HG03354 (cell line): Measurements from ENCODE around the gene SNRNP70.
A peak's percentile ranks its signal among the peaks of the same experiment; 100 is the strongest.

Experiments
- ATAC-seq: cut with Tn5 transposase; IDR thresholded peaks from one replicate; pipeline ENCODE4 v1.9.1; 2021; ENCODE audit warnings: mild to moderate bottlenecking; ENCODE audit not compliant: unreplicated experiment, poor library complexity, severe bottlenecking

SNRNP70 gene

DNA sequence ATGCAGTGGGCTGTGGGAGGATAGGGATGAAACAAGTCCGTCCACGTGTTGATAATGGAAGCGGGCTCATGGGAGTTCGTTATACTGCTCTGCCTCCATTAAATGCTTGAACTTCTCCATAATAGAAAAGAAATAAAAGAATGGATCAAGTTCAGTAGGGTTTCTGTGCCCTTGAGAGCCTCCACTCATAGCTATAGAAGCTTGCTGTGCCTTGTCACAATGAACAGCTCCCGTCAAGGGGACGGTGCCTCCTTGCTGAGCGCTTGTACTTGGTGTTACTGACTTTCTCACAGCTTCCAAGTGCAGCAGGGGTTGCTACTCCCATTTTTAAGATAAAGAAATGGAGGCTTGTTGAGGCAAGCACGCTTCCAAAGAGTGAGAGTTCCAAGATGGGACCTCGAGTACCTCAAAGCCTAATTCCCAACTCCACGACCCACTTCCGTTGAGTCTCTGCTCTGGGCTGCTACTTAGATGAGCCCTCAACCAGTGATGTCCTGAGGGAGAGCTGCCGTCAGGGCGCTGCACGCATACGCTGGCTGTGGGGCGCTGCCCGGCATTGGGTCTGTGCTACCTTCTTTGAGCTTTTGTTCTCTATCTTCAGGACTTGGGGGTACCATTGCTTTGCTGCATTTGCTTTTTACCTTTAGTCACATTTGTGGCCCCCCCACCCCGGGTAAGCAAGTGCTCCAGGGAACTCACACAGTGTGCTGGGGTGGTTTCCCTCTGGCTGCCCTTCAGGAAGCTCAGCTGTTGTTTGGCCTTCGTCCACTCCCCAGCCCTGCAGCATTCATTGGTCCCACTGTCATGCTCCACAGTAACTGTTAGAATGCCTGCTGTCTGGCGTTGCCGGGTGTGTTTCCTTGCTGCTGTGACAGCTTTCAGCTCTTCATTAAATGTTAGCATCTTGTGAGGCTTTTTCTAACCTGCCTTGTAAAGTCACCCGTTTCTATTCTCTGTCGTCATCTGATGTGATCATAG, 9.5 kb downstream of the SNRNP70 start:
- no peak for ATAC-seq

DNA sequence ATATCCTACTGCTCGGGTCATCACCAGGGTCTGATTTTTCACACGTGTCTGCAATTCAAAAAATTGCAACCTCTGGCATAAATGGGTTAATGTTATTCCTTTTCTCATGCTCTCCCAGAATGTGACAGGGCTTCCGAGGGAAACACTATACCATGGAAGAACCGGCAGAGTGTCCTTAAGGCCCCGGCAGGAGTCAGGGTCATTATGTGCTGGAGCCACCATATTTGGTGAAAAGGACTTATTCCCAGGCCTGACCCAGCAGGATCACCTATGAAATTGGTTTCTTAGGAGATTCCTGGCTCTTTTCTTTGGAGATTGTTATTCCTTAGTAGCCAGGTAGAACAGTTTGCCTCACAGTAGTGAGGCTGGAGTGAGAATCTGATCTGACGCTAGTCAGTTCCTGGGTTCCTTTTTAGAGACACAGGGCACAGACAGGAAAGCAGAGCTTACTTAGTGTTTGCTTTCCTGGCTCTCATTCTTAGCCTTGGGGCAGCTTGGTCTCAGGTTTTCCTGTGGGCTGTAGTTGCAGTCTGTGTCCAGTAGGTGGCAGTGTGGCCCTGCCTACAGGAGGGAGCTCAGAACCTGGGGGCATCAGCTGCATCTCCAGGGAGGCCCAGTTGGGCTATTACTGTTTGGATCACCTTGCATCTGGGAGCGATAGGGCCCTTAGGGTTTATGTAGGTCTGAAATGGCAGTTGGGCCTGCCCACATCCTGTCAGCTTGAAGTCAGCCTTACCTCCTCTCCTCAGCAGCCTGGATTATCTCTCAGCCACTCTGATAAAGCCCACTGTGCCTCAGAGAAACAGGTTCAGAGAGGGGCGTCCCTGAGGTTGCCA, 12.4 kb downstream of the SNRNP70 start:
- no peak for ATAC-seq

DNA sequence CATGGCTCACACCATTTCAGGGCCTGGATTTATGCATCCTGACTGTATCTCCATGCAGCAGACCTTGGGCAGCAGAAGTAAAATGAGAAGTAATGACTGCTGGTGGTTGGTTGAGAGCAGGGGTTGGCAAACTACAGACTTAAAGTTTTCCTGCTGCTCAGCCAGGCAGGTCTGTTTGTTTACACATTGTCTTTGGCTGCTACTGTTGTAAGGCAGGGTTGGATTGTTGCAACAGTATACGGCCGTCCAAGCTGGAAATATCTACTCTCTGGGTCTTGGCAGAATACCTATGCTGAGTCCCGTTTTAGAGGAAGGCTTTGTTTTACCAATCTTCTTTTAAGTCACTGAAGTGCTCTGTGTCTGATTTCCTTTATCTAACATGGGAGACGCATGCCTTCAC, 13.5 kb downstream of the SNRNP70 start:
- ATAC-seq: no peak

DNA sequence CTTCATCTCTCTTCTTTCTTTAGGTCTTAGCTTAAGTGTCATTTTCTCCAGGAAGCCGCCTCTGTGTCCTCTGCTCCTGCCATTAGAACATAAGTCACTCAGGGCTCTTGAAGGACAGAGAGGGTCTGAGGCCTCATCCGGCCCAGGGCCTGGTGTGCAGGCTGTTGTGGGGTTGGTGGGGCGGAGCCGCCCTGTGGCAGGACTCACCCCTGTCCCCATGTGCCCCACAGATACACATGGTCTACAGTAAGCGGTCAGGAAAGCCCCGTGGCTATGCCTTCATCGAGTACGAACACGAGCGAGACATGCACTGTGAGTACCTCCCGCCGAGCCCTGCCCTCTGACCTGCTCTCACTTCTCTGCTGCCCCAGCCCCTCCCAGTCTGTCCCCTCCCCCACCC, 15.9 kb downstream of the SNRNP70 start:
- no peak for ATAC-seq

DNA sequence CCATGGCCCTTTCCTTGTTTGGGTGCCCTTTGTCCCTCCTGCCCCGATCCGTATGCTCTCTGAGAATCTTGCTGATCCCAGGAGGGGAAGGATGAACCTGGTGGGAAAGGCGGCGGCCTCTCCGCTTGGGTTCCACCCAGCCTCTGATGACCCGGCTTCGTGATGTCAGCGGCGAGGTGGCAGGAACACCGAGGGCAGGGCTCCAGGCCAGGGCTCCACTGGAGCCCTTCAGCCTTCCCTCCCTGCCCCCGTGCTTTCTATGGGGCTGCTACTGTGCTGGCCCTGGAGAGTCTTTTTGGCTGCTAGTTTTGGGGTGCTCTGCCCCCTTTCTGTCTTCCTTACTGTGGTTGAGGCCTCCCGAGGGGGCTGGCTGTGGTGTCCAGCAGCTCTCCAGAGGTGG, 17.1 kb downstream of the SNRNP70 start:
- ATAC-seq: no peak

DNA sequence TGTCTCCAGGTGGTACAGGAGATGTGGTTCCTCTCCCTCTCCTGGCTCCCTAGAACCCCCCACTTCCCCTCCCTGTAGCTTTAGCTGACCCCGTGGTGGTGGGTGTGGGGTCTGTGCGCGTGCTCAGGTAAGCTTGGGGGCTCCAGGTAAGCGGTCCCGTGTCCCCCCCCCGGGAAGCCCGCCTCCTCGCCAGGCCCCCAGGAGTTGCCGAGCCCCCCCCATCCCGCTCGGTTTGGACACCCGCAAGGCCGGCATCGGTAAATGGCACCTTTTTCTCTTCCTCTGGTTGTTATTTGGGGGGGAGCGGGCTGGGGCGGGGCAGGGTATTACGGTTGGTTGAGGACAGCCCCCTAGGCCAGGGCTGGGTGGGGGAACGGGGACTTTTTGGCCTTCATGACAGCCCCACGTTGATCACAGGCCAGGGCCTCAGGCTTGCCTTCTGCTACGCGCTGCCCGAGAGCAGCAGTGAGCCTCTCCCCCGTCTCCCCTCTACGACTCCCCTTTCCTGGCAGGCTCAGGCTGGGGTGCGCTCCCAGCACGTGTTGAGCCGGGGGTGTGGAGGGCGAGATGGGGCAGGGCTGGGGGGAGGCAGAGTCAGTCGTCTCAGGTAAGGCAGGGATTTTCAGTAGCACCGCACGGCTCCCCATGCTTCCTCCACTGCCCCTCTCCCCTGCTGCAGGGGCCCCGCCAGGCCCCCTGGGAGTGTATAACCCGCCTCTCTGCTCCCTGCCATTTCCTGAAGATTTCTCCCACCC, 18.3 kb downstream of the SNRNP70 start:
- ATAC-seq: no peak

DNA sequence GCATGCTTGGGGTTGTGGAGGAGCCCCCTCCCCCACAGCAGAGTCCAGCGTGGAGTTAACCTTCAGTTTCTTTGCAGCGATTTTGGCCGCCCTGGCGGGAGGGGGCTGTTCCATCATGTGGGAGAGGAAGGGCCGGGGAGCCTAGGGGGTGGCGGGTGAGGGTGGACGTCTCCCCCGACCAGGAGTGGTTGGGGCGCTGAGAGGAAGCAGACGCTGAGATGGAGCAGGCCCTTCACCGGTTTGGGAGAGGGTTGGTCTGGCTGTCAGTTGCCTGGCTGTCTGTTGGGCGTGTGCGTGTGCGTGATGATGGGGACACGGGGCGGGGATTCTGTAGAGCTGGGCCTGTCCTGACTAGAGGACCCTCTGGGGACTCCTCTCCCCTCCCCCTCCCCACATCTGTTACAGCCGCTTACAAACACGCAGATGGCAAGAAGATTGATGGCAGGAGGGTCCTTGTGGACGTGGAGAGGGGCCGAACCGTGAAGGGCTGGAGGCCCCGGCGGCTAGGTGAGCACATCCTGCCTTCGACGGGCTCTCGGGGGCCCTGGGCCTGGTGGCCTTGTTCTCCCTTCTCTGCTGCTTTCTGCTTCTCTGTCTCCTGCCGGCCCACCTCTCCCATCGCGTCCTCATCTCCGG, 19.1 kb downstream of the SNRNP70 start:
- ATAC-seq: no peak

DNA sequence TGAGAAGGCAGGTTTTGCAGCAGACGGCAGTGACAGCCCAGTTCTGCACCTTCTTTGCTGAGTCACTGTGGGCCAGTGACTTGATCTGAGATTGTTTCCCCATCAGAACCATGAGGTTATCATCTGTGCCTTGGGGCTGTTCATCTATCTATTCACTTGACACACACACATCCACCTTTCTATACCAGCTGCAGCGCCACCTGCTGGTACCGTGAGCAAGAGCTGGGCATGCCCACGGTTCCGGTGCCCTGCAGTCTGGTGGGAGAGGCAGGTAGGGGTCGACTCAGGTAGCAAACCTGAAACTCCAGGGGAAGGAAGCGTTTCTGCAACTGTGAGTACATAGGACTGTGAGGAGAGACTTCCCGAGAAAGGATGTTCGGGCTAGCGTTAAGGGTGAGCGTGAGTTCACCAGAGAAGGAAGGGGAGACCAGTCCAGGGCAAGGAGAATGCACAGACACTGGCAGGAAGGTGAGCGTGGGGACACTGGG, 21.4 kb downstream of the SNRNP70 start:
- ATAC-seq: no peak

DNA sequence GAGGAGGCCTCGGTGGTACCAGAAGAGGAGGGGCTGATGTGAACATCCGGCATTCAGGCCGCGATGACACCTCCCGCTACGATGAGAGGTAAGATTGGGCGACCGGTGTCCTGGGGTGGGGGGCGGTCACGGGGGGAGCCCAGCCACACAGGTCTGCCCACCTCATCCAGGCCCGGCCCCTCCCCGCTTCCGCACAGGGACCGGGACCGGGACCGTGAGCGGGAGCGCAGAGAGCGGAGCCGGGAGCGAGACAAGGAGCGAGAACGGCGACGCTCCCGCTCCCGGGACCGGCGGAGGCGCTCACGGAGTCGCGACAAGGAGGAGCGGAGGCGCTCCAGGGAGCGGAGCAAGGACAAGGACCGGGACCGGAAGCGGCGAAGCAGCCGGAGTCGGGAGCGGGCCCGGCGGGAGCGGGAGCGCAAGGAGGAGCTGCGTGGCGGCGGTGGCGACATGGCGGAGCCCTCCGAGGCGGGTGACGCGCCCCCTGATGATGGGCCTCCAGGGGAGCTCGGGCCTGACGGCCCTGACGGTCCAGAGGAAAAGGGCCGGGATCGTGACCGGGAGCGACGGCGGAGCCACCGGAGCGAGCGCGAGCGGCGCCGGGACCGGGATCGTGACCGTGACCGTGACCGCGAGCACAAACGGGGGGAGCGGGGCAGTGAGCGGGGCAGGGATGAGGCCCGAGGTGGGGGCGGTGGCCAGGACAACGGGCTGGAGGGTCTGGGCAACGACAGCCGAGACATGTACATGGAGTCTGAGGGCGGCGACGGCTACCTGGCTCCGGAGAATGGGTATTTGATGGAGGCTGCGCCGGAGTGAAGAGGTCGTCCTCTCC, 22.6 kb downstream of the SNRNP70 start:
- ATAC-seq: no peak

DNA sequence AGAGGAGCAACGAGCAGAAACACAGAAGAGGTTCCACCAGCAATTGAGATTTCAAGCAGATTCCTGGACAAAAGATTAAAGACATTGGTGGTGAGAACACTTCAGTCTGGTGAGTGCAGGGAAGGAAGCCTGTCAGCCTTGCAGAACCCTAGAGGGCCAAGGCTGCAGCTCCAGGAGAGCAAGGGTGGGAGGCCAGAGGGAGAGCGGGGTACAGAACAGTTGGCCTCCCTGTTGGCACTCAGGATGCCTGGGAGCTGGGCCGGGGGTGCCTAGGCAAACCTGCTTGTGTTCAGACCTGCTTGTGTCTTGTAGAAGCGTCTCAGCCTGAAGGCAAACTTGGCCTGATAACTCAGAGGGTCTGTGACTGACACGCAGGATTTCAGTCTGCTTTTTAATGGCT, 23.8 kb downstream of the SNRNP70 start:
- no peak for ATAC-seq

DNA sequence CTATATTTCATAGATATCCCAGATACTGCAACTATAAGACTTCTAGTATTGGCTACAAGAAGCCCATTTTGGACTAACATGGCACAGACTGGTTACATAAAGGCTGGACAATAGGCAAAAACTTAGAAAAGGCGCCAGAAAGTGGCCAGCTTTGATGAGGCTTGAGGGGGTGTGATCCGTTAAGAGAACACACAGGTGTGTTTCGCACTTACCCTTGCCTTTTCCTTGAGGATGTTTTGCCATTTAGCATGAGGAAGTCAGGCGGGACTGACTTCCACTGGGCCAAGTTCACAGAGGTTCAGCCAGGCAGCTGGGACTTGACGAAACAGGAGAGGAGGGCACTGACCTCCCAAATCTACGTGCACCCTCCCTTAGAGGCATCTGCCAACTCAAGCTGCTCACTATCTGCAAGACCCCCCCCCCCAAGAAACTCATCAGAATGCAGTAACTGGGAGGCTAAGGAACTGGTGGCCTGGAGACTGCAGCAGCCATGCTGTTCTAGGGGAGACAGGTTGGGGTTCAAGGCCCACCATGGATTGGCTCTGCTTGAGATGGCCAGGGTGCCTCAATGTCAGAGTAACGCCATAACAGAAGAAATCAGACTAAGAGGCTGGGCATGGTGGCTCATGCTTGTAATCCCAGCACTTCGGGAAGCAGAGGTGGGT, 24.4 kb downstream of the SNRNP70 start:
- ATAC-seq: no peak

DNA sequence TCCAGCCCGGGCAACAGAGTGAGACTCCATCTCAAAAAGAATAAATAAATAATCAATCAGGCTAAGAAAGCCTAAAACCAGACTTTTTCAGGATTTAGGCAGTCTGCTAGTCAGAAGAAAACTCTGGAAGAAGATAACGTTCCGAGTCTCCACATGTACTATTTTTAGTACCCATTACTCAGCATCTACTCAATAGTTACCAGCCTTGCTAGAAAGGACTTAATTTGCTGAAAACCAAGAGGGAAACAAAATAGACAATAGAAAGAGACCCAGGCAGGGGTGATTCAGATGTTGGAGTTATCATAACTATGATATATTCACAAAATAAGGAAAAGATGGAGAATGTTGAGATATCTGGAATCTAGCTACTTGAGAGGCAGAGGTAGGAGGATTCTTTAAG, 25.3 kb downstream of the SNRNP70 start:
- ATAC-seq: no peak

DNA sequence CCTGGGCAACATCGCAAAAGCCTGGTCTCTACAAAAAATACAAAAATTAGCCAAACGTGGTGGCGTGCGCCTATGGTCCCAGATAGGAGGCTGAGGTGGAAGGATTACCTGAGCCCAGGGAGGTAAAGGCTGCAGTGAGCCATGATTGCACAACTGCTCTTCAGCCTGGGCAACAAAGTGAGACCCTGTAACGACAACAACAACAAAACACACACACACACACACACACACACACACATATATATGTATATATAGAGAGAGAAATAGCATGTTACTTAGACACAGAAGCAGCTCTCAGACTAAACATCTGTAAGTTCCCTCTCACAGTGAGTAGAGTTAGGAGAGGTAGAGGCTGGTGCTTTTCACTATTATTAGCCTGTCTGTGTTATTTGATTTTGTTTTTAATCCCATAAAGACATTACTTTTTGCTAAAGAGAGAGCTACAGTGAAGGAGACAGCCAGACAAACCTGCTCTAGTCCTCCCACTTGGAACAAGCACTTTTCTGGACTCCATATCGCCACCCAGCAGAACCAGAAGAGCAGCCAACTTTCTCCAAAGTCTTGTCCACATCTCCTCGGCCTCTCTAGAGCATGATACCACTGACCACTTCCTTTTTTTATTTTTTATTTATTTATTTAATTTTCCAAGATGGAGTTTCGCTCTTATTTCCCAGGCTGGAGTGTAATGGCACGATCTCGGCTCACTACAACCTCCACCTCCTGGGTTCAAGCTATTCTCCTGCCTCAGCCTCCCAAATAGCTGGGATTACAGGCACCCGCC, 26.2 kb downstream of the SNRNP70 start:
- ATAC-seq: no peak

DNA sequence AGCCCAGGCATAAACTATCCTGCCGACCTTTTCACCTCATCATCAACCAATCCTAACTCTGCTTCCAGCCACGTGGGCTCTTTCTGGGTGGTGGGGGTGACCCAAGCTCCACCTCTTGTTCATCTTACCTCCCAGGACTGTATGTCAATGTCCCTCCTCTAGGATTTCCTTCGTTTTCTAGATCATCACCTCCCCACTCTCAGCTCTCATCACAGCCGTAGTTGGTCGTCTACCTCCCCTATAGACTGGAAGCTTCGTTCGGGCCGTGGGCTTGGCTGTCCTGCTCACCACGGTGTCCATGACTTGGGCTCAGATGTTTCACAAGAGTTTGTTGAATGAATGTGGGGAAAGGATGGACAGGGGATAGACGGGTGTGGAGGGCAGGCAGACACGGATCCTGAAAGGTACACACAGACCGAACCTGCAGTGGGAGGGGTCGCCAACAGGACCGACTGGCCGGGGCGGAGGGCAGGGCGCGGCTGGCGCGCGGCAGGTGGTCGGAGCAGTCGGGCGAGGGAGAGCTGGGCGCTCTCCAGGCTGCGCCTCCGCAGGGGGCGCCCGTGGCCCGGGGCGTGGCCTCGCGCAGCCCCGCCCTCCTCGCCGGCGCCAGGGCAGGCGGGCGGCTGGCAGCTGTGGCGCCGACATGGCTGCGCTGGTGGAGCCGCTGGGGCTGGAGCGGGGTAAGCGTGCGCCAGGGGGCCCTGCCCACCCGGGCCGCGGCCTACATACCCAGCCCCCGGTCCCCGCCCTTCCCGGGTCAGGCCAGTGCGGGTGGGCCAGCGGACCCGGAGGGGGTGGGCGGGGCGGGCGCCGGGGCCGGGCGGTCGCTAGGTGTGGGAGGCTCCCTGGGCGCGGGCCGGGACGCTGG, 28.7 kb downstream of the SNRNP70 start, which contains the start of gene LIN7B:
Gene LIN7B (plus strand): TSS at position 609 of the 868 bp plus-strand sequence. CDS start 35 bp downstream, at position 644.
- peak; percentile 59 for ATAC-seq

DNA sequence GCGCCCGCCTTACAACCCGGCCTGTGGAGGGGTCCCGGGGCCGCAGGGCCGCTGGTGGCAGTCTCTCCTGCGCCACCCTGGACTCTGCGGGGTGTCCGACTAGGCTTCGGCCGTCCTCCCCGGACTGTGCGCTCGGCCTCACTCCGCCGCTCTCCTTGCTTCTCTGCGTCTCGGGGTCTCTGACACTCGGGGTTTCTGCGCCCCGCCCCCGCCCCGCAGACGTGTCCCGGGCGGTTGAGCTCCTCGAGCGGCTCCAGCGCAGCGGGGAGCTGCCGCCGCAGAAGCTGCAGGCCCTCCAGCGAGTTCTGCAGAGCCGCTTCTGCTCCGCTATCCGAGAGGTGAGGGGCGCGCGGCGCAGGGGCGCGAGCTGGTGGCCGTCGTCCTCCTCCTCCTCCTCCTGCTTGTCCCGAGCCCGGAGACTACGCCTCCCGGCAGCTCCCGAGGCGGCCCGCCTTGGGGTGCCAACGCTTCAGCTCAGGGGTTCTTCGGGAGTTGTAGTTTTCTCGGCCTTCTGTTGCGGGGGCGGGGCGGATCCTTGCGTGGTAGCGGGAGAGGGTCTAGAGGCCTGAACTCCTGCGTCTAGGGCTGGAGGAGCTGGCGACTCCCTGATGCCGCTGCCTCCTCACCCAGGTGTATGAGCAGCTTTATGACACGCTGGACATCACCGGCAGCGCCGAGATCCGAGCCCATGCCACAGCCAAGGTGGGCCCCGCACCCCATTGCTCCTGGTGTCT, 29.5 kb downstream of the SNRNP70 start:
- peak; percentile 4 for ATAC-seq

DNA sequence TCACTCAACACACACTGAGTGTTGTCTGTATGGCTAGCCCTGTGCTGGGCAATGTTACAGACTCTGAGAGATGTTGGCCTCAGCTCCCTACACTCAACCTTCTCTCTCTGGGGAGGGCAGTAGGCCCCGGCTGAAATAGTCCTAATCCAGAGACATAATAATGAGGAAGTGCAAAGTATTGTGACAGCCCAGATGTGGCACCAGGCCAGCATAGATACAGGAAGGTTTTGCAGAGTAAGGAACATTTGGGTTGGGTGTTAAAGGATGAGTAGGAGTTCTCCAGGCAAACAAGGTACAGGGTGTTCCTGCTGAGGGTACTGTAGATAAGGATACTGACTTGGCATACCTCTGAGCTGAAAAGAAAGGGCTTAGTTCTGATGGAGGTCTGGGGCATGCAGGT, 31.3 kb downstream of the SNRNP70 start:
- no peak for ATAC-seq
